Tibial nerve (tissue), 4 donors: ENCODE measurements around the gene FYCO1.

Source experiments
- CTCF ChIP-seq, 5 experiments: fragments of 200-600 bp in 3 of 5; fragments of 450-650 bp in 2 of 5; sonication (generic) in 3 of 5; IDR thresholded peaks; one replicate each; pipeline ENCODE4 v1.5.1; 2016 to 2019; ENCODE audit warnings: antibody characterized with exemption in 5 of 5, mild to moderate bottlenecking in 3 of 5, moderate library complexity in 2 of 5
- EP300 ChIP-seq, 2 donors: sonication (generic); formaldehyde crosslinking; IDR thresholded peaks; one replicate each; pipeline ENCODE4 v1.6.1; 2017; ENCODE audit warnings: antibody characterized with exemption in 2 of 2, mild to moderate bottlenecking in 1 of 2
- POLR2A ChIP-seq, 2 donors: fragments of 450-650 bp; IDR thresholded peaks; one replicate each; pipeline ENCODE4 v1.6.1; 2017; ENCODE audit warnings: antibody characterized with exemption in 2 of 2, mild to moderate bottlenecking in 2 of 2, moderate library complexity in 2 of 2

- TF ChIP-seq EP300 (IDR thresholded peaks at IDR 0.05) = no peak
- no peak for TF ChIP-seq CTCF (IDR thresholded peaks at IDR 0.05)
- TF ChIP-seq POLR2A (IDR thresholded peaks at IDR 0.05) = no peak
Observed at GRCh38 chr3:45896956-45897355, 98.7 kb downstream of the FYCO1 start.
